ENCODE results near the gene TCN1. TPM values are rescaled to one million over a fixed set of nuclear protein-coding genes. Genes with fewer than 3 reads are reported as not detected.
"Not testable (repeated sequence)": the region's sequence is repeated elsewhere in the genome, so short reads cannot be mapped to it uniquely, and the experiment has no call there.

Gene TCN1
- total and polyA plus RNA-seq, 4 donors = 0.43 to 4.9 (median 3.7) TPM

- no peak overlapping the region for H3K4me3 ChIP-seq
- 40 to 41% methylated on average over 4 of the region's 4 CpGs for WGBS, 2 donors
- no peaks in the 10 kb centered on the region for H3K27me3 ChIP-seq (ENCODE audit: control insufficient read depth in 3 of 3, insufficient read depth in 3 of 3, low read length in 2 of 3)
- no peak overlapping the region for H3K27ac ChIP-seq (ENCODE audit: low read depth in 1 of 2, low read length in 1 of 2)
- H3K9ac ChIP-seq (ENCODE audit: insufficient read depth in 1 of 2, low read length in 2 of 2) = no peak overlapping the region
- no peaks in the 10 kb centered on the region for H3K4me1 ChIP-seq (ENCODE audit: control insufficient read depth in 5 of 5, insufficient read depth in 5 of 5, low read length in 5 of 5)
- no peak for TF ChIP-seq CTCF (IDR thresholded peaks at IDR 0.05; ENCODE audit: control extremely low read depth, extremely low read depth)
- no peaks in the 10 kb centered on the region for H3K36me3 ChIP-seq (ENCODE audit: control insufficient read depth in 4 of 4, insufficient read depth in 4 of 4, low read length in 4 of 4)
- peaks cover 0 to 9% (median 5%) of the 10 kb centered on the region in 4 donors for H3K9me3 ChIP-seq (ENCODE audit: control insufficient read depth in 4 of 4, insufficient read depth in 3 of 4, low read length in 3 of 4)
- ATAC-seq (ENCODE audit: insufficient read depth, low FRiP score) = no peak
- DNase-seq = no peak
Measured at GRCh38 chr11:59891781-59892181, 25.5 kb upstream of the TCN1 start.

- H3K27ac ChIP-seq (ENCODE audit: low read depth in 1 of 2, low read length in 1 of 2); H3K4me3 ChIP-seq; DNase-seq; ATAC-seq (ENCODE audit: insufficient read depth, low FRiP score); H3K36me3 ChIP-seq (ENCODE audit: control insufficient read depth in 4 of 4, insufficient read depth in 4 of 4, low read length in 4 of 4); H3K9ac ChIP-seq (ENCODE audit: insufficient read depth in 1 of 2, low read length in 2 of 2); H3K4me1 ChIP-seq (ENCODE audit: control insufficient read depth in 5 of 5, insufficient read depth in 5 of 5, low read length in 5 of 5); H3K9me3 ChIP-seq (ENCODE audit: control insufficient read depth in 4 of 4, insufficient read depth in 3 of 4, low read length in 3 of 4); H3K27me3 ChIP-seq (ENCODE audit: control insufficient read depth in 3 of 3, insufficient read depth in 3 of 3, low read length in 2 of 3): not testable (repeated sequence)
Measured at GRCh38 chr11:59887156-59887555, 20.9 kb upstream of the TCN1 start.

GRCh38 chr11:59883597-59883996, 17.3 kb upstream of the TCN1 start:
- H3K9ac ChIP-seq (ENCODE audit: insufficient read depth in 1 of 2, low read length in 2 of 2) = no peak overlapping the region
- H3K27ac ChIP-seq (ENCODE audit: low read depth in 1 of 2, low read length in 1 of 2) = no peak overlapping the region
- no peaks in the 10 kb centered on the region for H3K27me3 ChIP-seq (ENCODE audit: control insufficient read depth in 3 of 3, insufficient read depth in 3 of 3, low read length in 2 of 3)
- ATAC-seq (ENCODE audit: insufficient read depth, low FRiP score) (no peak), DNase-seq (no peak)
- no peaks in the 10 kb centered on the region for H3K4me1 ChIP-seq (ENCODE audit: control insufficient read depth in 5 of 5, insufficient read depth in 5 of 5, low read length in 5 of 5)
- no peak for TF ChIP-seq CTCF (IDR thresholded peaks at IDR 0.05; ENCODE audit: control extremely low read depth, extremely low read depth)
- no peaks in the 10 kb centered on the region for H3K36me3 ChIP-seq (ENCODE audit: control insufficient read depth in 4 of 4, insufficient read depth in 4 of 4, low read length in 4 of 4)
- H3K4me3 ChIP-seq = no peak overlapping the region
- 95 to 97% methylated on average over 1 of the region's 1 CpG for WGBS, 2 donors
- H3K9me3 ChIP-seq (ENCODE audit: control insufficient read depth in 4 of 4, insufficient read depth in 3 of 4, low read length in 3 of 4) = no peaks in the 10 kb centered on the region

- TF ChIP-seq CTCF (IDR thresholded peaks at IDR 0.05; ENCODE audit: control extremely low read depth, extremely low read depth) = no peak
- no peaks in the 10 kb centered on the region for H3K27me3 ChIP-seq (ENCODE audit: control insufficient read depth in 3 of 3, insufficient read depth in 3 of 3, low read length in 2 of 3)
- H3K27ac ChIP-seq (ENCODE audit: low read depth in 1 of 2, low read length in 1 of 2) = no peak overlapping the region
- H3K9ac ChIP-seq (ENCODE audit: insufficient read depth in 1 of 2, low read length in 2 of 2) = no peak overlapping the region
- no peaks in the 10 kb centered on the region for H3K4me1 ChIP-seq (ENCODE audit: control insufficient read depth in 5 of 5, insufficient read depth in 5 of 5, low read length in 5 of 5)
- H3K9me3 ChIP-seq (ENCODE audit: control insufficient read depth in 4 of 4, insufficient read depth in 3 of 4, low read length in 3 of 4) = peaks cover 0 to 2% (median 0%) of the 10 kb centered on the region in 4 donors
- DNase-seq = no peak
- 64 to 82% methylated on average over 1 of the region's 1 CpG for WGBS, 2 donors
- H3K4me3 ChIP-seq = no peak overlapping the region
- no peak for ATAC-seq (ENCODE audit: insufficient read depth, low FRiP score)
- no peaks in the 10 kb centered on the region for H3K36me3 ChIP-seq (ENCODE audit: control insufficient read depth in 4 of 4, insufficient read depth in 4 of 4, low read length in 4 of 4)
Measured at GRCh38 chr11:59879567-59879966, 13.3 kb upstream of the TCN1 start.
